NCI-H1930 (cell line): ENCODE data around the gene TRAF4.

Source experiments
- DNase-seq, 2 experiments: peaks; one replicate each; lab custom pipeline; 2025; lab: John Stamatoyannopoulos, UW

TRAF4 gene

GRCh38 chr17:28743243-28744103 lies at the start of gene TRAF4:
TSS of gene TRAF4 (plus strand) at chr17:28744011. CDS start at chr17:28744113, 102 bp downstream.
- peak; percentile 70 to 81 for DNase-seq

GRCh38 chr17:28698253-28698941 lies 45.4 kb upstream of the TRAF4 start:
- DNase-seq, result no peak

- no peak for DNase-seq
Observed at GRCh38 chr17:28700278-28700677, 43.5 kb upstream of the TRAF4 start.

- DNase-seq, result no peak
Observed at GRCh38 chr17:28700830-28701492, 42.9 kb upstream of the TRAF4 start.

GRCh38 chr17:28702026-28702751 lies 41.6 kb upstream of the TRAF4 start:
- no peak for DNase-seq

- no peak for DNase-seq
Observed at GRCh38 chr17:28702752-28703150, 41.1 kb upstream of the TRAF4 start.

- DNase-seq, result no peak
Observed at GRCh38 chr17:28703552-28704218, 40.1 kb upstream of the TRAF4 start.

GRCh38 chr17:28704219-28704858 lies 39.5 kb upstream of the TRAF4 start:
- no peak for DNase-seq

- no peak for DNase-seq
Observed at GRCh38 chr17:28705074-28705659, 38.6 kb upstream of the TRAF4 start.

GRCh38 chr17:28705728-28706334 lies 38.0 kb upstream of the TRAF4 start:
- no peak for DNase-seq

GRCh38 chr17:28706471-28707338 lies 37.1 kb upstream of the TRAF4 start:
- no peak for DNase-seq

- DNase-seq, result no peak
Observed at GRCh38 chr17:28707339-28707720, 36.5 kb upstream of the TRAF4 start.

- DNase-seq, result peak; percentile 89 to 92
Observed at GRCh38 chr17:28710861-28711722, 32.7 kb upstream of the TRAF4 start.

- peak in 1 of 2 experiments; percentile 78 for DNase-seq
Observed at GRCh38 chr17:28711723-28712031, 32.1 kb upstream of the TRAF4 start, which contains the start of gene PROCA1. TSS of gene PROCA1 (minus strand) at chr17:28711888. CDS start at chr17:28711660, 228 bp downstream.

- peak; percentile 35 to 53 for DNase-seq
Observed at GRCh38 chr17:28712032-28712704, 31.6 kb upstream of the TRAF4 start.

GRCh38 chr17:28712705-28713415 lies 31.0 kb upstream of the TRAF4 start:
- DNase-seq, result no peak

- no peak for DNase-seq
Observed at GRCh38 chr17:28714281-28714680, 29.5 kb upstream of the TRAF4 start.
